ENCODE data around the gene IFNL2.

DNA sequence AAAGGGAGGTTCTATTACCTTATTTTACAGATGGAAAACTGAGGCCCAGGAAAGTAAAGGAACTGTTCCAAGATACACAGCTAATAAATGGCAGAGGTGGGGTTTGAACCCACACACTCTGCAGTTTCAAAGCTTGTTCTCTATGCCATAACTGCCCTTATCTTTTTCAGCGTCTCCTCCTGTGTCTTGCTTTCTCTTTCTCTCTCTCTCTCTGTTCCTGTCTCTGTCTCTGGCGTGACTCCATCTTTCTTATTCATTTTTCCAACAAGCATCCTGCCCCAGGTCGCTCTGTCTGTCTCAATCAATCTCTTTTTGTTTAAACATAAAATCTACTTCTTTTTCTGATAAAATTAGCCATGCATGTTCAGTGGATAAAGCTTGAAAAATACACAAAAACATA, 16.4 kb upstream of the IFNL2 start:
- TF ChIP-seq, protein P1, sequence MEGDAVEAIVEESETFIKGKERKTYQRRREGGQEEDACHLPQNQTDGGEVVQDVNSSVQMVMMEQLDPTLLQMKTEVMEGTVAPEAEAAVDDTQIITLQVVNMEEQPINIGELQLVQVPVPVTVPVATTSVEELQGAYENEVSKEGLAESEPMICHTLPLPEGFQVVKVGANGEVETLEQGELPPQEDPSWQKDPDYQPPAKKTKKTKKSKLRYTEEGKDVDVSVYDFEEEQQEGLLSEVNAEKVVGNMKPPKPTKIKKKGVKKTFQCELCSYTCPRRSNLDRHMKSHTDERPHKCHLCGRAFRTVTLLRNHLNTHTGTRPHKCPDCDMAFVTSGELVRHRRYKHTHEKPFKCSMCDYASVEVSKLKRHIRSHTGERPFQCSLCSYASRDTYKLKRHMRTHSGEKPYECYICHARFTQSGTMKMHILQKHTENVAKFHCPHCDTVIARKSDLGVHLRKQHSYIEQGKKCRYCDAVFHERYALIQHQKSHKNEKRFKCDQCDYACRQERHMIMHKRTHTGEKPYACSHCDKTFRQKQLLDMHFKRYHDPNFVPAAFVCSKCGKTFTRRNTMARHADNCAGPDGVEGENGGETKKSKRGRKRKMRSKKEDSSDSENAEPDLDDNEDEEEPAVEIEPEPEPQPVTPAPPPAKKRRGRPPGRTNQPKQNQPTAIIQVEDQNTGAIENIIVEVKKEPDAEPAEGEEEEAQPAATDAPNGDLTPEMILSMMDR (IDR thresholded peaks at IDR 0.05), result no peak
- TF ChIP-seq POLR2A (IDR thresholded peaks at IDR 0.05), result no peak
- no peak for TF ChIP-seq EP300 (IDR thresholded peaks at IDR 0.05)
